SU-DHL-6 (cell line): ENCODE results near the gene VWDE.

Source experiments
- H2AFZ ChIP-seq: fragments of 200-600 bp; sonication (generic); 2 replicates; pipeline ENCODE4 v1.6.1; 2014; ENCODE audit warnings: low read depth, mild to moderate bottlenecking, moderate library complexity, mixed read lengths, antibody characterized with exemption, low read length; ENCODE audit not compliant: severe bottlenecking
- H3F3A ChIP-seq: fragments of 200-600 bp; shearing (Covaris generic); 2 replicates; pipeline ENCODE4 v1.6.0; 2016; ENCODE audit warnings: antibody characterized with exemption, mild to moderate bottlenecking; ENCODE audit not compliant: insufficient read depth
- H3K27ac ChIP-seq: fragments of 200-600 bp; sonication (generic); 2 replicates; pipeline ENCODE4 v1.5.1; 2016; ENCODE audit warnings: low read depth, mild to moderate bottlenecking, low read length, moderate library complexity, mixed read lengths
- H3K27me3 ChIP-seq: fragments of 200-600 bp; sonication (generic), shearing (Covaris generic); 2 replicates; pipeline ENCODE4 v1.6.0; 2014; ENCODE audit warnings: mild to moderate bottlenecking, low read length
- H3K36me3 ChIP-seq: fragments of 200-600 bp; sonication (generic); 2 replicates; pipeline ENCODE4 v1.6.1; 2014; ENCODE audit warnings: mild to moderate bottlenecking, low read length, mixed read lengths
- H3K4me2 ChIP-seq: fragments of 300-600, 200-600 bp; shearing (Covaris generic), sonication (generic); 2 replicates; pipeline ENCODE4 v1.6.0; 2014; ENCODE audit warnings: low read length, low read depth, mild to moderate bottlenecking; ENCODE audit not compliant: poor library complexity, severe bottlenecking
- H3K4me3 ChIP-seq: fragments of 200-600 bp; sonication (generic); 2 replicates; pipeline ENCODE4 v1.5.1; 2014; ENCODE audit warnings: antibody characterized with exemption, low read length, mild to moderate bottlenecking, mixed read lengths; ENCODE audit not compliant: insufficient read depth, poor library complexity, severe bottlenecking
- H3K79me2 ChIP-seq: fragments of 200-600 bp; sonication (generic); 2 replicates; pipeline ENCODE4 v1.6.1; 2014; ENCODE audit warnings: mild to moderate bottlenecking, low read length, moderate library complexity; ENCODE audit not compliant: insufficient read depth
- H3K9ac ChIP-seq: fragments of 200-600 bp; sonication (generic); 2 replicates; pipeline ENCODE4 v1.7.0; 2014; ENCODE audit warnings: mild to moderate bottlenecking, low read length
- H3K9me2 ChIP-seq: fragments of 200-600 bp; sonication (generic); replicated peaks from 2 replicates; pipeline ENCODE4 v1.6.1; 2014; ENCODE audit warnings: low read length; ENCODE audit not compliant: insufficient read depth
- H3K9me3 ChIP-seq: fragments of 200-600 bp; sonication (generic); 2 replicates; pipeline ENCODE4 v1.6.1; 2014; ENCODE audit warnings: low read length, mixed read lengths; ENCODE audit not compliant: insufficient read depth
- H4K20me1 ChIP-seq: fragments of 200-600 bp; sonication (generic); 2 replicates; pipeline ENCODE4 v1.6.1; 2014; ENCODE audit warnings: low read depth, mild to moderate bottlenecking, antibody characterized with exemption, low read length, moderate library complexity, mixed read lengths
- CTCF ChIP-seq: fragments of 200-600 bp; sonication (generic); IDR thresholded peaks from one replicate; pipeline ENCODE4 v1.5.1; 2017; ENCODE audit warnings: antibody characterized with exemption, mild to moderate bottlenecking, low read length, moderate library complexity; ENCODE audit not compliant: insufficient read depth, poor library complexity, severe bottlenecking
- EZH2phosphoT487 ChIP-seq: fragments of 200-600 bp; sonication (generic), shearing (Covaris generic); conservative IDR thresholded peaks from 2 replicates; pipeline ENCODE4 v1.6.1; 2018; ENCODE audit warnings: mild to moderate bottlenecking, antibody characterized with exemption, low read length, moderate library complexity, mixed read lengths

Gene VWDE

GRCh38 chr7:12290761-12291160 lies 112.9 kb downstream of the VWDE start:
- Histone ChIP-seq H2AFZ (no peak overlapping the region), H3K27ac (no peak overlapping the region), H3K4me2 (no peak overlapping the region), H3K79me2 (no peaks in the 10 kb centered on the region), H3F3A (no peaks in the 10 kb centered on the region), H3K9me3 (peaks cover 13% of the 10 kb centered on the region; the same call in 1 of the 2 replicates), H3K36me3 (no peaks in the 10 kb centered on the region), H3K9me2 (no peaks in the 10 kb centered on the region), H3K4me3 (no peak overlapping the region), H3K9ac (no peak overlapping the region), H4K20me1 (no peaks in the 10 kb centered on the region), H3K27me3 (no peaks in the 10 kb centered on the region)
- no peak for TF ChIP-seq CTCF
- no peak for TF ChIP-seq EZH2phosphoT487

- H3K4me3 ChIP-seq: no peak overlapping the region
- H3K79me2 ChIP-seq: no peaks in the 10 kb centered on the region
- peaks cover 13% of the 10 kb centered on the region; the same call in 1 of the 2 replicates for H3K9me3 ChIP-seq
- H3K9me2 ChIP-seq: no peaks in the 10 kb centered on the region
- no peaks in the 10 kb centered on the region for H3F3A ChIP-seq
- no peak overlapping the region for H3K27ac ChIP-seq
- H2AFZ ChIP-seq: no peak overlapping the region
- no peak overlapping the region for H3K9ac ChIP-seq
- no peaks in the 10 kb centered on the region for H4K20me1 ChIP-seq
- TF ChIP-seq CTCF (no peak), EZH2phosphoT487 (no peak)
- H3K36me3 ChIP-seq: no peaks in the 10 kb centered on the region
- H3K27me3 ChIP-seq: no peaks in the 10 kb centered on the region
- H3K4me2 ChIP-seq: no peak overlapping the region
These were observed 113.7 kb downstream of the VWDE start for GRCh38 chr7:12289996-12290395.

GRCh38 chr7:12287901-12288300 lies 115.8 kb downstream of the VWDE start:
- Histone ChIP-seq H3K4me3 (no peak overlapping the region), H3K4me2 (no peak overlapping the region), H3K27ac (no peak overlapping the region), H3K36me3 (no peaks in the 10 kb centered on the region), H3K79me2 (no peaks in the 10 kb centered on the region), H2AFZ (no peak overlapping the region), H3K9me3 (peaks cover 13% of the 10 kb centered on the region; the same call in 1 of the 2 replicates), H3K9me2 (no peaks in the 10 kb centered on the region), H3K9ac (no peak overlapping the region), H3K27me3 (no peaks in the 10 kb centered on the region), H3F3A (no peaks in the 10 kb centered on the region), H4K20me1 (no peaks in the 10 kb centered on the region)
- TF ChIP-seq EZH2phosphoT487 (no peak), CTCF (no peak)
